GM12892 (cell line): ENCODE measurements around the gene HDAC4.

Source experiments
- POLR2A ChIP-seq: IDR thresholded peaks from 2 replicates; pipeline ENCODE4 v1.6.1; 2011; ENCODE audit warnings: low read depth, low read length, control low read depth
- TAF1 ChIP-seq: IDR thresholded peaks from 2 replicates; pipeline ENCODE4 v1.6.1; 2011; ENCODE audit warnings: low read depth, mild to moderate bottlenecking, control low read depth, low read length, borderline replicate concordance

- TF ChIP-seq POLR2A (no peak), TAF1 (no peak)
Measured at GRCh38 chr2:239136762-239137161, 264.1 kb downstream of the HDAC4 start.
